HCEC 1CT (cell line): Measurements from ENCODE around the gene CLN6.
"Not testable (repeated sequence)": the region's sequence is repeated elsewhere in the genome, so short reads cannot be mapped to it uniquely, and the experiment has no call there.

Experiments
- DNase-seq: peaks from one replicate; pipeline ENCODE4 v3.0.0-alpha.2; 2017

CLN6 gene

DNA sequence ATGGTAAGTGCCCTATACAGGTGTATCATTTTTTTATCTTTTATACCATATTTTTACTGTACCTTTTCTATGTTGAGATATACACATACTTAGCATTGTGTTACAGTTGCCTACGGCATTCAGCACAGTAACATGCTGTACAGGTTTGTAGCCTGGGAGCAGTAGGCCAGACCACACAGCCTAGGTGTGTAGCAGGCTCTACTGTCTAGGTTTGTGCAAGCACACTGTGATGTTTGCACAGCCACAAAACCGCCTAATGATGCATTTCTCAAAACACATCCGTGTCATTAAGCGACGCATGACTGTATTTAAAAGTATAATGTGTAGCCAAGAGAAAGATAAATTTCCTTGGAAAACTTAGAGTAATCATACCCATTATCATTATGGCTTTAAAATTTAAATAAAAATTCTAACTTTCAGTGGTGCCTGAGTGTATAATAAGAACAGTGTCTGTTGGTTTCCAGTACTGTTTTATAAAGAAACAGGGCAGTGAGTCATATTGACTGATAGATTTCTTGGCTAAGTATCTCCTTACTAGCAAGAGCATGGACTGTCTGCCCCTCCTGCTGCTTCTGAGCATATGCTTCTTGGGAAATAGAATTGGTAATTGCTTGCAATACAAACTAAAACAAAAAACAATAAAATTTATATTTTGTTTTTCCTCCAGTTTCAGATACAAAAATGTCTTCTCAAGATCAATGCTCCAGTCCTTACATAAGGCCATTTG lies 42.7 kb downstream of the CLN6 start:
- DNase-seq: peak; percentile 71

- DNase-seq: no peak
These were observed 44.7 kb downstream of the CLN6 start for GRCh38 chr15:68184616-68185480.

- no peak for DNase-seq
These were observed 45.8 kb downstream of the CLN6 start for GRCh38 chr15:68183616-68184315.

GRCh38 chr15:68177742-68178141 lies 51.8 kb downstream of the CLN6 start:
- DNase-seq: no peak

GRCh38 chr15:68176601-68177000 lies 52.9 kb downstream of the CLN6 start:
- DNase-seq: no peak

- DNase-seq: no peak
These were observed 54.0 kb downstream of the CLN6 start for GRCh38 chr15:68175526-68175925.

GRCh38 chr15:68173119-68173518 lies 56.4 kb downstream of the CLN6 start:
- DNase-seq: no peak

GRCh38 chr15:68172037-68172436 lies 57.5 kb downstream of the CLN6 start:
- DNase-seq: not testable (repeated sequence)

GRCh38 chr15:68166847-68167246 lies 62.7 kb downstream of the CLN6 start:
- DNase-seq: no peak

- DNase-seq: no peak
These were observed 66.3 kb downstream of the CLN6 start for GRCh38 chr15:68163191-68163590.

DNA sequence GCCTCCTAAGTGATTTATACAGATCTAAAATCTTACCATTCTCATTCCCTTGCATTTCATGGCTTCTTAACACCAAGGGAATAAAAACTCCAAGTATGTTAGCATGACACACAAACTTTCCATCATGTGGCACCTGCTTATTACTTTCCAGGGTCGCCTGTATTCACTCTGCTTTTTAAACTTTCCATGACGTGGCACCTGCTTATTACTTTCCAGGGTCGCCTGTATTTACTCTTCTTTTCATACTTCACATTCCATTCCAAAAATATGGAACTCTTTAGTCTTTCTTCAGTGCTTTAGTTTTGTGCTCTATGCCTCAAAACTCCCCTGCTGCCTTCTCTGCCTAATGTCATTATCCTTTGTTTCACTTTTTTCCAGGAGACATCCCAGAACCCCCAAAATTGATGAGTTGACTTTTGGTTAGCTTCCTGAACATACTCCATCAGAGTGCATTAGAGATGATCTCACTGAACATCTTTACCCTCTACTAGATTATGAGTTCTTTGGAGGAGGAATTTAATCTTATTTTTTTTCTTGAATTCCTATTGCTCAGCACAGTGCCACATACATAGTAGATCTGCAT lies 71.4 kb downstream of the CLN6 start:
- peak; percentile 8 for DNase-seq

DNA sequence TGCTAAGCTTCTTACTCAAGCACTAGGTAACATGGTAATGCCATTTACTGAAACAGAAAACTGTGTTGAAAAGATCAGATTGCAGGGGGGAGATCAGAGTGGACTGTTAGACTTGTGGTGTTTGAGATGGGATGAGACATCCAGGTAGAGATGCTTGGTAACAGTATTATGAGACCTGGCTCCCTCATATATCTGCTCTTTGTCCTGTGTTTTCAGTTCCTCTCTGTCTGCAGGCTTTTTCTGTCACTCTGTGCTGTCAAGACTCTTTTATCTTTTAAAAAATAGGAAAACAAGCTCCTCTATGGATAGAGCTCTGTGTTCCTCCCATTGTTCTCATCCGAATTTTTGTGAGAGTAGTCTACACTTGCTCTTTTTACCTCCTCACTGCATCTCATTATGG lies 72.5 kb downstream of the CLN6 start:
- no peak for DNase-seq
